Epithelial cell of proximal tubule (primary cell): ENCODE measurements around the gene SPPL2B. TPM values are rescaled to one million over a fixed set of nuclear protein-coding genes. Genes with fewer than 3 reads are reported as not detected.
A peak's percentile ranks its signal among the peaks of the same experiment; 100 is the strongest.

Experiments used
- DNase-seq: peaks from one replicate; pipeline ENCODE4 v3.0.0-alpha.2; 2011; ENCODE audit warnings: low read depth
- H3K4me3 ChIP-seq: 2 replicates; pipeline ENCODE4 v1.5.1; 2011; ENCODE audit warnings: low read depth, mild to moderate bottlenecking, low read length
- CTCF ChIP-seq: conservative IDR thresholded peaks from 2 replicates; pipeline ENCODE4 v1.5.1; 2012; ENCODE audit warnings: low read depth, mild to moderate bottlenecking, low read length
- total RNA-seq: library from RNA; depleted of rRNA; stranded (reverse); fragments of >200 nt; gene quantifications from 2 replicates; pipeline ENCODE4 v1.2.3, GENCODE V29; 2015

The SPPL2B gene
- total RNA-seq, 1 donor from 2014 or later = 30.6 TPM

- no peak for DNase-seq
- no peak overlapping the region for H3K4me3 ChIP-seq
- TF ChIP-seq CTCF = no peak
Measured at GRCh38 chr19:2325281-2326046, 3.0 kb upstream of the SPPL2B start.

DNA sequence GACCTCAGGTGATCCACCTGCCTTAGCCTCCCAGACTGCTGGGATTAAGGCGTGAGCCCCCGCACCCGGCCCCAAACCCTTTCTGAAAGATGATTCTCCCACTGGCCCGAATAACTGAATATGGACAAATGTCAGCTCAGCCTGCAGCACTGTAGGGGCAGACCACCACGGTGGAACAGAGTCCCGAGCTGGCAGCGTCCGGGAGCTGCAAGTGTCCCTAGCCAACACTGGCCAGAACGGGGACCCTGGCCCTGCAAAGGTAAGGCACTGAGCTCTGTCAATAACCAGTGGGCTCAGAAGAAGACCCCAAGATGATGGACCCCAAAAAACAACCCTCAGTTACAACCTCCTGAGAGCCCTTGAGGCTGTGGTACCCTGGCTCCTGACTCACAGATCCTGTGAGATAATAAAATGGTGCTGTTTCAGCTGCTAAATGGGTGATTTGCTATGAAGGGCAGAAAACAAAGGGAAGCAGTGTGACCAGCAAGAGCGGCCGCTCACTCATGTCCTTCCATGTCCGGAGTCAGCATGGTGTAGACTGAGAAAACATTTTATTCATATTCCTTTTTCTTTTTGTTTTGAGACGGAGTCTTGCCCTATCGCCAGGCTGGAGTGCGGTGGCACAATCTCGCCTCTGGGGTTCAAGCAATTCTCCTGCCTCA lies 1.7 kb upstream of the SPPL2B start:
- no peak for TF ChIP-seq CTCF
- DNase-seq = no peak
- H3K4me3 ChIP-seq = no peak overlapping the region

- peak; percentile 36 for DNase-seq
- peak overlapping the region; percentile 98 for H3K4me3 ChIP-seq
- TF ChIP-seq CTCF = no peak
Measured at GRCh38 chr19:2327773-2328400, 597 bp upstream of the SPPL2B start.

GRCh38 chr19:2329149-2329478 lies 630 bp downstream of the SPPL2B start:
- no peak for TF ChIP-seq CTCF
- no peak for DNase-seq
- peak overlapping the region; percentile 98 for H3K4me3 ChIP-seq

DNA sequence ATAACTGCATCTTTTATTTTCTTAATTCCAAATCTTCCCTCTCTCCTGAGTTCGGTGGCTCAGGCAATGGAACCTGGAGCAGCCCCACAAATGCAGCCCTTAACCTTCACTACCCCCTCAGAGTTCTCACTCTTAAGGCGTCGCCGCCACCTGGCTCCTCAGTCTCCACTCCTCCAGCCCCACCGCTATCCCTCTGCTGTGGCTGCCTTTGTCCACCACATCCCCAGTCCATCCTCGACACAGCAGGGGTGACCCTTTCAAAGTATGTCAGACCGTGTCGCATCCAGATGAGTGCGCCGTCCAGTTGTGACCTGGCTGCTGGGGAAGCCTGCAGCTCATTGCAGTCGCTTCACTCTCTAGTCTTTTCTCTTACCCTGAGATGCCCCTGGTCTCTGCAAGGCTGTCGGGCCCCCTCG lies 1.0 kb downstream of the SPPL2B start:
- TF ChIP-seq CTCF = no peak
- DNase-seq = no peak
- H3K4me3 ChIP-seq = peak overlapping the region; percentile 98

- no peak overlapping the region for H3K4me3 ChIP-seq
- no peak for TF ChIP-seq CTCF
- no peak for DNase-seq
Measured at GRCh38 chr19:2330255-2330631, 1.8 kb downstream of the SPPL2B start.
